HEK293 (cell line): ENCODE results near the gene ACAA1.

Experiments used
- EGR2 ChIP-seq: fragments of 450-650 bp; formaldehyde crosslinking; IDR thresholded peaks from 2 replicates; pipeline ENCODE4 v1.5.1; 2016; ENCODE audit warnings: low read depth, missing biosample characterization, missing genetic modification characterization
- KLF16 ChIP-seq: fragments of 450-650 bp; formaldehyde crosslinking; IDR thresholded peaks from 2 replicates; pipeline ENCODE4 v1.5.1; 2017; ENCODE audit warnings: missing biosample characterization, missing genetic modification characterization
- TRIM28 ChIP-seq: IDR thresholded peaks from 2 replicates; pipeline ENCODE4 v1.6.1; 2011; ENCODE audit warnings: low read length, control low read depth, borderline replicate concordance
- ZFP37 ChIP-seq: fragments of 450-650 bp; formaldehyde crosslinking; IDR thresholded peaks from 2 replicates; pipeline ENCODE4 v1.5.1; 2016; ENCODE audit warnings: missing biosample characterization, missing genetic modification characterization
- ZNF10 ChIP-seq: fragments of 450-650 bp; formaldehyde crosslinking; IDR thresholded peaks from 2 replicates; pipeline ENCODE4 v1.5.1; 2017; ENCODE audit warnings: missing biosample characterization, missing genetic modification characterization
- ZNF140 ChIP-seq: fragments of 450-650 bp; formaldehyde crosslinking; IDR thresholded peaks from 2 replicates; pipeline ENCODE4 v1.5.1; 2016; ENCODE audit warnings: missing biosample characterization, missing genetic modification characterization
- ZNF239 ChIP-seq: fragments of 450-650 bp; formaldehyde crosslinking; IDR thresholded peaks from 2 replicates; pipeline ENCODE4 v1.5.1; 2016; ENCODE audit warnings: missing biosample characterization, missing genetic modification characterization
- ZNF274 ChIP-seq, 2 experiments: fragments of 200-500 bp in 1 of 2; fragments of 450-650 bp in 1 of 2; sonication (Bioruptor generic) in 1 of 2; formaldehyde crosslinking in 1 of 2; IDR thresholded peaks; 2 replicates each; pipeline versions ENCODE4 v1.5.1 to v1.6.1; 2014 to 2016; ENCODE audit warnings: borderline replicate concordance in 1 of 2, inconsistent platforms in 1 of 2, low read length in 1 of 2, missing biosample characterization in 1 of 2, missing genetic modification characterization in 1 of 2
- ZNF707 ChIP-seq: fragments of 450-650 bp; formaldehyde crosslinking; IDR thresholded peaks from 2 replicates; pipeline ENCODE4 v1.5.1; 2016; ENCODE audit warnings: missing biosample characterization, missing genetic modification characterization
- TF ChIP-seq, protein P1 (sequence below): fragments of 450-650 bp; formaldehyde crosslinking; IDR thresholded peaks from 2 replicates; pipeline ENCODE4 v1.5.1; 2016; ENCODE audit warnings: missing biosample characterization, missing genetic modification characterization
- TF ChIP-seq, protein P2 (sequence below): fragments of 450-650 bp; formaldehyde crosslinking; IDR thresholded peaks from 2 replicates; pipeline ENCODE4 v1.5.1; 2017; ENCODE audit warnings: missing biosample characterization, missing genetic modification characterization

DNA sequence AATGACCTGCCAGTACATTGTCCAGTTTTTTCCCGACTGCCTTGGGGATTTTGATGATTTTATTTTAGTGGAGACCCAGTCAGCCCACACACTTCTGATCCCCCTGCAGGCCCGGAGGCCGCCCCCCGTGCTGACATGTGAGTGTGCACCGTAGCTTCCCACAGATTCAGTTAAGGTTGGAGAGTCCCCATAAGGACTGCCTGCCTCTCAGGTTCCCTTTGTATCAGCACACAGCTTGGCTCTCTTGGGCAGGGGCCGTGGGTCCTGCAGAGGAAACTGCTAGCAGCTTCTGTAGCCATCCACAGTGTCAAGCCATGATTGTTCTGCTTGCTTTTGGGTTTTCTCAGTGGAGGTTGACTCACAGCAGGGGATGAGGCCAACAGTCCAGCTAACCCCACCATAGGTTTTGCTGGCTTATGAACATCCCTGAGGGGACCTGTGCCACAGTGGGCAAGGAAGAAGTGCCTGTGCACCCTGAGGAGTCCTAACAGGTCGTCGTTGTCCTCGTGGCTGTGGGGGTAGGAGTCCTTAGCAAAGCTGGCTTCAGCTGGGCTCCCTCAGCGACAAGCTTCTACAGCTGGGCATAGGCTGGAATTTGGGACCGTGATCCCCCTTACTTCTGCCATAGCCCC, 51.5 kb downstream of the ACAA1 start:
- no peak for TF ChIP-seq ZNF239 (tag by site-specific recombination)
- TF ChIP-seq, protein P1, sequence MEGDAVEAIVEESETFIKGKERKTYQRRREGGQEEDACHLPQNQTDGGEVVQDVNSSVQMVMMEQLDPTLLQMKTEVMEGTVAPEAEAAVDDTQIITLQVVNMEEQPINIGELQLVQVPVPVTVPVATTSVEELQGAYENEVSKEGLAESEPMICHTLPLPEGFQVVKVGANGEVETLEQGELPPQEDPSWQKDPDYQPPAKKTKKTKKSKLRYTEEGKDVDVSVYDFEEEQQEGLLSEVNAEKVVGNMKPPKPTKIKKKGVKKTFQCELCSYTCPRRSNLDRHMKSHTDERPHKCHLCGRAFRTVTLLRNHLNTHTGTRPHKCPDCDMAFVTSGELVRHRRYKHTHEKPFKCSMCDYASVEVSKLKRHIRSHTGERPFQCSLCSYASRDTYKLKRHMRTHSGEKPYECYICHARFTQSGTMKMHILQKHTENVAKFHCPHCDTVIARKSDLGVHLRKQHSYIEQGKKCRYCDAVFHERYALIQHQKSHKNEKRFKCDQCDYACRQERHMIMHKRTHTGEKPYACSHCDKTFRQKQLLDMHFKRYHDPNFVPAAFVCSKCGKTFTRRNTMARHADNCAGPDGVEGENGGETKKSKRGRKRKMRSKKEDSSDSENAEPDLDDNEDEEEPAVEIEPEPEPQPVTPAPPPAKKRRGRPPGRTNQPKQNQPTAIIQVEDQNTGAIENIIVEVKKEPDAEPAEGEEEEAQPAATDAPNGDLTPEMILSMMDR (tag by site-specific recombination) = no peak
- TF ChIP-seq ZNF140 = no peak
- TF ChIP-seq ZNF274 (IDR thresholded peaks at IDR 0.05; ENCODE audit: low read length) = no peak
- no peak for TF ChIP-seq ZNF274 (tag by site-specific recombination; IDR thresholded peaks at IDR 0.05; ENCODE audit: borderline replicate concordance)
- TF ChIP-seq, protein P2, sequence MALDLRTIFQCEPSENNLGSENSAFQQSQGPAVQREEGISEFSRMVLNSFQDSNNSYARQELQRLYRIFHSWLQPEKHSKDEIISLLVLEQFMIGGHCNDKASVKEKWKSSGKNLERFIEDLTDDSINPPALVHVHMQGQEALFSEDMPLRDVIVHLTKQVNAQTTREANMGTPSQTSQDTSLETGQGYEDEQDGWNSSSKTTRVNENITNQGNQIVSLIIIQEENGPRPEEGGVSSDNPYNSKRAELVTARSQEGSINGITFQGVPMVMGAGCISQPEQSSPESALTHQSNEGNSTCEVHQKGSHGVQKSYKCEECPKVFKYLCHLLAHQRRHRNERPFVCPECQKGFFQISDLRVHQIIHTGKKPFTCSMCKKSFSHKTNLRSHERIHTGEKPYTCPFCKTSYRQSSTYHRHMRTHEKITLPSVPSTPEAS (tag by site-specific recombination) = no peak
- TF ChIP-seq EGR2 (tag by site-specific recombination) = no peak
- TF ChIP-seq ZFP37 (tag by site-specific recombination) = no peak
- no peak for TF ChIP-seq ZNF707 (tag by site-specific recombination)
- no peak for TF ChIP-seq KLF16
- TF ChIP-seq ZNF10 (tag by site-specific recombination) = no peak
- no peak for TF ChIP-seq TRIM28
